T-helper 1 cell (primary cell): ENCODE data around the gene CYB561D1.
"Not testable (repeated sequence)": the region's sequence is repeated elsewhere in the genome, so short reads cannot be mapped to it uniquely, and the experiment has no call there.

Experiments
- DNase-seq, 5 donors: peaks; one replicate each; pipeline ENCODE4 v3.0.0-alpha.2; 2012 to 2020
- total RNA-seq, 4 donors: gene quantifications; one replicate each; lab custom pipeline; 2026; lab: John Stamatoyannopoulos, UW

The CYB561D1 gene, protein sequence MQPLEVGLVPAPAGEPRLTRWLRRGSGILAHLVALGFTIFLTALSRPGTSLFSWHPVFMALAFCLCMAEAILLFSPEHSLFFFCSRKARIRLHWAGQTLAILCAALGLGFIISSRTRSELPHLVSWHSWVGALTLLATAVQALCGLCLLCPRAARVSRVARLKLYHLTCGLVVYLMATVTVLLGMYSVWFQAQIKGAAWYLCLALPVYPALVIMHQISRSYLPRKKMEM
- total RNA-seq, result 16.6 to 35.9 (median 23.7) reads per million in 4 donors

DNA sequence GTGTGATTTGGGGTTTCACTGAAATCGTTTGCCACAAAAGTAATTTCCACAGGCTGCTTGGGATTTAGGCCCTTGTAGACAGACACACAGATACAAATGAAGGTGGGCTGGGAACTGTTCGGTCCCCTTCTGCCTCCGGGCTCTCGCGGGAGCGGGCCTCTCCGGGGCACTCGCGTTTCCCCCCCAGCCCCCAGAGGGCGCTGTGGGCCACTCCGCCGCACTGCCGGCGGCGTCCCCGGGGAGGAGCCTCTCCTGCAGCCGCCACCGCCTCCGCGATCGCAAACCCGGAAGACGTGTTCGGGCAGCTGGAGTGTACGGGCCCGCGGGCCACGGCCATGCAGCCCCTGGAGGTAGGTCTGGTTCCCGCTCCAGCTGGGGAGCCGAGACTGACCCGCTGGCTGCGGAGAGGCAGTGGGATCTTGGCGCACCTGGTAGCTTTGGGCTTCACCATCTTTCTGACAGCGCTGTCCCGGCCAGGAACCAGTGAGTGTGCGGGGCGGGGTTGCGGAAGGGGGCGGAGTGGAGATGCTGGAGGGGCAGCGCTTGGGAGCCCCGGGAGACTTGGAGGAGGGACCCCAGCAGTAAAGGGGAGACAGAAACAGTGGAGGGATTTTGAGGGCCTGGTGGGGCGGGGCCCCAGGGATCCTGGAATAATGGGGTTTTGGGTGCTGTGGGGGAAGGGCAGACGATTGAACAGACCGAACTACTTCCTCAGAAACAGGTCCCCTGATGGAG is at the start of gene CYB561D1:
TSS of gene CYB561D1 (plus strand) at position 290 of the 735 bp plus-strand sequence. CDS start at position 336, 46 bp downstream.
- DNase-seq, result peak; percentile 76 to 89 (median 84)

DNA sequence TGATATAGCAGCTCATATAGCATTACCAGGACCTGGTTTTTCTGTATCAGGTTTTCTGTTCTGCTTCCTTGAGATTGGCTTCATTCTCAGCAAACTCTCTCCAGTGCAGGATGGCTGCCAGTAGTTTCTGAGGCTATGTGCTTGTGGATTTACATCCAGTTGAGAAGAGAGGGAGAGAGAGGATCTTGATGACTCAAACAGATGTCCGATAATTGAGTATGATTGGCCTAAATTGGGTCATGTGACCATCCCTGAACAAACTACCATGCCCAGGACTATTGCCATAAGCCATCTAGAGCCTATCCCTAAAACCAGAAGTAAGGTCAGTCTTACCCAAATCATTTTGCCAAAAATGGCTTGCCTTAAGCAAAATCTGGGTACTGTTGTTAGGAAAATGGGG is 49.5 kb upstream of the CYB561D1 start:
- no peak for DNase-seq

DNA sequence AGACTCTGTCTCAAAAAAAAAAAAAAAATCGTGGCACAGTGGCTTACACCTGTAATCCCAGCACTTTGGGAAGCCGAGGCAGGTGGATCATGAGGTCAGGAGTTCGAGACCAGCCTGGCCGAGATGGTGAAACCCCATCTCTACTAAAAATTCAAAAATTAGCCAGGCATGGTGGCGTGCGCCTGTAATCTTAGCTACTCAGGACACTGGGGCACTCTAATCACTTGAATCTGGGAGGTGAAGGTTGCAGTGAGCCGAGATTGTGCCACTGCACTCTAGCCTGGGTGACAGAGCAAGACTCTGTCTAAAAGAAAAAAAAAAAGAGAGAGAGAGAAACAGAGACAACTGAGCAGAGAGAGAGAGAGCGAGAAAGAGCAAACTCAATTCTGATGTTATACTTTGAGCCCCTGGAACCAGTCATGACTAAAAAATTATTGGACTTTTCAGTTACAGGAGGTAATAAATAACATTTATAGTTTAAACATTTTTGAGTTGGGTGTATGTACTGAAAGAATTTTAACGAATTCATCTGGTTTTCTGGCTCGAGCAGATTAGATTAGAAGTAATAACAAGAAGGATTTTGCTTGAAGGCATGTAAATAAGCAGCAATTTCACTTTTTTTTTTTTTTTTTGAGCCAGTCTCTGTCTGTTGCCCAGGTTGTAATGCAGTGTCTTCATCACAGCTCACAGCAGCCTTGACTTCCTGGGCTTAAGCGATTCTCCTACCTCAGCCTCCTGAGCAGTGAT is 47.8 kb upstream of the CYB561D1 start:
- not testable (repeated sequence) for DNase-seq

DNA sequence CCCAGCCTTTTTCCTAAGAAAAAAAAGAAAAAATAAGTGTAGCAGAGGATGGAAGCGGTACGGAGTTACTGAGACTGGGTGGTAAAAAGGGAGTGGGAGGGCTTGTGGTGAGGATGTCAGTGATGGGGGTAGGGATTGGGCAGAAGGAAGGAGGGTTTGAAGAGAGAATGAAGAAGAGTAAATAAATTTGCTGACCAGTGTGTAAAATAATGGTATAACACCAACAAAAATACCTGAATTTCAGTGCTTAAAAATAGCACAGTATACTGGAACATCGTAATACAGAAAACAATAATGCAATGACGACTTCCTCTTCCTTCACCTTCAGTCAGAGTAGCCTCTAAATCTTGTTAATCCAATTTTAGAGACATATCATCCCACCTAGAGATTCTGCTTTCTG is 46.4 kb upstream of the CYB561D1 start:
- no peak for DNase-seq

DNA sequence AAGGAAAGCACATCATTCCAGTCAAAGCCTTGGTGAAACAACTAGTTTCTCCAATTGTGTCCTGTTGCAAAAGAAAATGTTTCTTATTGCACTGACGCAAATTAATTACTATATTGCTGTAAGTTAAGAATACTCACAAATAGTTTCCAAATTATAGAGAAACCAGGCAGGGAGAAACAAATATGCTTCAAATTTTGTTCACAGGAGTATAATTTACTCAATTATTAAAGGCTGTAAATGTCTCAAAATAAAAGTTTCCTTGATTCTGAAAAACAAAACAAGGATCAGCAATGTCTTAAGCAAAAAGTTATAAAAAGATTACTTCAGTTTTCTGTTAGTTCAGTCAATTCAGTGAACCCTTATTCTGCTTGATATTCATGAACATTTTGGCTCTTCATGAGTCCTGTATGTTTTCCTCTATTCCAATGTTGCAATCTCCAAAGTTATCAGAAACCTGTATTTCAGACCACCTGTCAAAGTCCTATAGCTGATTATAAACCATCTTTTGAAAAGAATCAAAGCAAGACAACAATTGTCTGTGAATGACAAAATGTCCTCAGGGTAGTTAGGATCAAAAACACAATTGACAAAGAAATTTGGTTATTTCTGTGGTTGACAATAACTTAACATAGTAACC is 39.3 kb upstream of the CYB561D1 start:
- DNase-seq, result no peak

DNA sequence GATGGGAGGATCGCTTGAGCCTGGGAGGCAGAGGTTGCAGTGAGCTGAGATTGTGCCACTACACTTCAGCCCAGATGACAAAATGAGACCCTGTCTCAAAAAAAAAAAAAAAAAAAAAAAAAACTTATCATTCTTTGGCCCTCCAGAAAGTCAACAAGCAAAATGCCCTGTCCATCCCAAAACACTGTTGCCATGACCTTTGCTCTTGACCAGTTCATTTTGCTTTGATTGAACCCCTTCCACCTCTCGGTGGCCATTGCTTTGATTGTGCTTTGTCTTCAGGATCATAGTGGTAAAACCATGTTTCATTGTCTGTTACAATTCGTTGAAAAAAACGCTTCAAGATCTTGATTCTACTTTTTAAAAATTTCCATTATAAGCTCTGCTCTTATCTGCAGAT is 36.1 kb upstream of the CYB561D1 start:
- no peak for DNase-seq

DNA sequence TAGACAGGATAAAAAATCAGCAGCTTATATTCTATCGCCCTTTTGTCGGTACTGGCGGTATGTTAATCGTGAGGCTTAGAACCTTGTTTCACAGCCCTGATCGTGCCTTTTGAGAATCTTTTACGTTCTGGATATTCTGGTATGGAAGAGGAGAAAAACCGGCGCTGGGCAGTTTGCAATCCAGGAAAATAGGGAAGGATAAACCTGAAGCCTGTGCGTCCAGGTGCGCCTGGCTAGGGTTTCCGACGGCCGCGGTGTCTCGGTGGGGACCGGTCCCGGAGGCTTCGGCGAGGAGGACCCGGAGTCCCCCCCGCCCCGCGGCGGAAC is 27.8 kb upstream of the CYB561D1 start:
- no peak for DNase-seq

DNA sequence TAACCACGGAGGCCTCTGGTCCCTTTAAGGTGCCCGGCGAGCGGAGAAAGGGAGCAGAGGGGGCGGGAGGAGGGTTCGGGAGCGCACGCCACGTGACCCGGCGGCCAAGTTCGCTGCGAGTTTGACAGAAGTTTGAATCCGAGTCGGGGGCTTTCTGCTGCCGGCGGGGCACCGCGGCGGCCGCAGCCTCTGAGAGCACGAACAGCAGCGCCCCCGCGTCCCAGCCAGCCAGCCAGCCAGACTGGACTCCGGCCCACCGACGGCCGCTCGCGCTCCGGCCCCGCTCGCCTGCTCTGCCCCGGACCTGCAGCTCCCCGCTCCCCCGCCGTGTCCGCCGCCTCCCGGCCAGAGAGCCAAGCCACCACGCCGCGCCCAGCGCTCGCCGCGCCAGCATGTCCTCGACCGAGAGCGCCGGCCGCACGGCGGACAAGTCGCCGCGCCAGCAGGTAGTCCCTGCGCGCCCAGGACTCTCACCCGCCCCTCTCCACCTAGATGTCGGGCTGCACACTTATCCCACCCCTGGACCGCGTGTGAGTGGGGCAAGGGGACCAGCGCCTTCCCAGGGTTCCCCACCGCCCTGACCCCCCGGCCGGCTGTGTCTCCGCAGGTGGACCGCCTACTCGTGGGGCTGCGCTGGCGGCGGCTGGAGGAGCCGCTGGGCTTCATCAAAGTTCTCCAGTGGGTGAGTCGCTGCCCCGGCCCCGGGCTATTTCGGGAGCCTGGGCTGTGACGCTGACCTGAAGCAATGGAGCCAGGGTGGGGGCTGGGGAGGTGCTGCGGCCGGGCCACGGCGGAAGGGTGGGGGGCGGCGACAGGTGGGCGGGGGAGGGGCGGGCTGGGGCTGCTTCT is 27.2 kb upstream of the CYB561D1 start, which contains the start of gene SYPL2:
TSS of gene SYPL2 (plus strand) at position 95 of the 849 bp plus-strand sequence. CDS start at position 393, 298 bp downstream.
- DNase-seq, result no peak

DNA sequence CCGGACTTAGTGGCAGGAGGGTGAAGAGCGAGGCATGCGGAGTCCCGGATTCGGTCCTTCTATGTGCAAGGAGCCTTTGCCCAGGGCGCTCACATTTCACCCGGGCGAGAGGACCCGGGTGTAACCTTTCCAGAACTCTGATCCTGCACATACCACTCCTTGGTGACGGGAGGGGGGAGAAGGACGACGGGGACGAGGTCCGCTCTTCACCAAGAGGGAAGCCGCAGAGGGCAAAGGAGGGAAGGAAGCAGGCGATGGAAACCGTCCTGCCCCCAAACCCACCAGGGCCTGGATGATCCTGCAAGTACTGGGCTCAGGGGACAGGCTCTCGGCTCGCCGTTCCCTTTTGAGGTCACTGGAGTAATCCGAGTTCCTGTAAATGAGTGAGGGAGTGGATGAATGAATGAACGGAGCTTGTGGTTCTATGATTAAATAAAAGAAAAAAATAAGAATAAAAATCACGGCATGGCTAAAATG is 26.6 kb upstream of the CYB561D1 start:
- no peak for DNase-seq

DNA sequence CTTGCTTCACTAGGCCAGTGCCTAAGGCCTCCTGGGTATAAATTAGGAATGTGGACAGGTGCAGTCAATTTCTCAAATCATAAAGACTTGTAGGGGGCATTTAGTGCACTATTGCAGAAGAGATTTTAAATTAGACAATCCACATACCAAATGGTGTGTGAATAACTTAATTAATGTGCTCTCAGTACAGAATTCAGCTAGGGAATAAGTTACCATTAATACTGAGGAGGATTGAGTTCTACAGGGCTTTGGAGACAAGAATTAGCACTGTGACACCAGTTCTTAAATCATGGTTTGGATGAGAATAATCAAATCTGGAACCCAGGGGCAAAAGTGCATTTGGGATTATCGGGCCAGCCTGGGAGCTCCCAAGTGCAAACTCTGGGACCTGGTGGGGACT is 25.8 kb upstream of the CYB561D1 start:
- DNase-seq, result no peak

DNA sequence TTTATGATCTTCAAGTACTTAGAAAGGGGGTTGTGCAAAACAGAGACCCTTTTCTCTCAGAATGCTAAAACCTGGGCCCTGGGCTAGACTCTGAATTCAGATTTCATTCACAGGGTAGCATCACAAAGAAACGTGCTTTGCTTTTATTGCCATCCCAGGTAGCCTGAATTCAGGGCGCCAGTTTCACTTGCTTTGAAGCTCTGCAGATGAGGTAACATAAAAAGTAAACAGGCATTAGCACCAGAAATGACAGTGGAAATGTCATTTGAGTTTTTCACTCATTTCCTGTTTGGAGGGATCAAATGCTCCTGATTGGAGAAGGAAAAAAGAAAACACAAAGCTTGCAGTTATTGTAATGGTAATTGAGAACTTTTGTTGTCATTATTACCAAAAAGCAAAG is 25.0 kb upstream of the CYB561D1 start:
- DNase-seq, result no peak

DNA sequence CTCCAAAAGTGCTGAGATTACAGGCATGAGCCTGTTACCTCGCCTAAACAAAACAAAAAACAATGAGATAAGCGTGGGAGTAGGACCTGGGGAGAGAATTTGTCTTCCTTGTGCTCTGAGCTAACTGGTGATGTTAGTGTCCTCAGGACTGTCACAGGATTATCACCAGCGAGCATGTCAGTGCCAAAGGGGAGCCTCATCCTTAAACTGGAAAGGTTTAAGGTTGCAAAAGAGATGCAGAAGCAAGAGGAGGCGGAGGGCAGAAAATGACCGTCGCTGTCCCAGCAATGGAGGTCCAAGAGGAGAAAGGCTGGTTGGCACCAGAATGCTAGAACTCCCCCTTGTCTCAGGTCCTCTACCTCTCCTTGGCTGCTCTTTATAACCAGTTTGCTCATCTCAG is 23.6 kb upstream of the CYB561D1 start:
- DNase-seq, result no peak

DNA sequence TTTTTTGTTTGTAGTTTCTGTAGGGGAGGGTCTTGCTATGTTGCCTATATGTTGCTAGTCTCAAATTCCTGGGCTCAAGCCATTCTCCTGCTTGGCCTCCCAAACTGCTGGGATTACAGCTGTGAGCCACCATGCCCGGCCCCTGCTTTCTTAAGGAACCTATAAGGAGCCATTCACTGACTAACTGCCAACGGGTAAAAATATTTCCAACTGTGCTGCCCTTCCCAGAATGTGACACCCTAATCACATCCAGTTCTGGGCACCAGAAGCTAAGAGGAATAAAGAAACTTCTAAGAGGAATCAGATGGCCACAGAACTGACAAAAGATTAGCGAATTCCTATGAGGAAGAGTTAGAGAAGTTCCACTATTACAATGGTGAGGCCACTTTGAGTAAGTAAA is 21.1 kb upstream of the CYB561D1 start:
- DNase-seq, result no peak

DNA sequence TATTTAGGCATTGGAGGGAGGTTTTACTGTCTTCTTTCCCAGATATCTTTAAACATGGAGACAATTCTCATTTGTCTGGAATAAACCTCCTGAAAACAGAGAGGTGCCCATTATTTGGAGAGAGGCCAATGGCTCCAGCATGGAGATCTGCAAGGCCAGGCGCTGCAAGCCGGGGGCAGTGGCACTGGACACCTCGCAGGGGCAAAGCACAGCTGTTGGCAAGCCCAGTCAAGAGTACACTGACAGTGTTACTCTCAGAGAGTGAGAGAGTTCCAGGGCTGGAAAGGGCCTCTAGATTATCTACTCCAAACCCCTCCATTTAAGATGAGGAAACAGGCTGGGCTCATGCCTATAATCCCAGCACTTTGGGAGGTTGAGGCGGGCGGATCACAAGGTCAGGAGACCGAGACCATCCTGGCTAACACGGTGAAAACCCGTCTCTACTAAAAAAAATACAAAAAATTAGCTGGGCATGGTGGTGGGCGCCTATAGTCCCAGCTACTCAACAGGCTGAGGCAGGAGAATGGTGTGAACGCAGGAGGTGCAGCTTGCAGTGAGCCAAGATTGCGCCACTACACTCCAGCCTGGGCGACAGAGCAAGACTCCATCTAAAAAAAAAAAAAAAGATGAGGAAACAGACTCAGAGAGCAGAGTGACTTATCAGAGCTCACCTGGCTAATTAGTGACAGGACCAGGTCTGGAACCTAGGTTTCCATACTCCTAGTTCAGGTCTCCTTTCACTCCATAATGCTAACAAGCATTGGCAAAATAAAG is 20.4 kb upstream of the CYB561D1 start:
- DNase-seq, result not testable (repeated sequence)

DNA sequence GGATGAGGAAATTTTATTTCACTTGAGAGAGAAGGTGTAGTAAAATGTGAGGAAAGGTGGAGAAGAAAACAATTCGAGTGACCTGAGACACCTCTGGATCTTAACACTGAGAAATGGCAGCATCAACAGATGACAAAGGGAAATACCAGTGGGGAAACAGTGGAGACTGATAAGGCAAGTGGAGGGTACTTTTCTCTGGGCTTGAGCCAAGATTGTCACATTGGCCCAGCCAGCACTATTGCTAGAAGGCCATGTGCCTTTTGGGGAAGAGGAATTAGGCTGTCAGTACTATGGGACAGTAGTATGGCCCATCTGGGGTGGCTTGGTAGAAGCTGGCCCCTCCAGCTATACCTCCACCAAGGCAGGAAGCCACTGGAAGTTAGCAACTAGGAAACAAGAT is 19.2 kb upstream of the CYB561D1 start:
- DNase-seq, result no peak

DNA sequence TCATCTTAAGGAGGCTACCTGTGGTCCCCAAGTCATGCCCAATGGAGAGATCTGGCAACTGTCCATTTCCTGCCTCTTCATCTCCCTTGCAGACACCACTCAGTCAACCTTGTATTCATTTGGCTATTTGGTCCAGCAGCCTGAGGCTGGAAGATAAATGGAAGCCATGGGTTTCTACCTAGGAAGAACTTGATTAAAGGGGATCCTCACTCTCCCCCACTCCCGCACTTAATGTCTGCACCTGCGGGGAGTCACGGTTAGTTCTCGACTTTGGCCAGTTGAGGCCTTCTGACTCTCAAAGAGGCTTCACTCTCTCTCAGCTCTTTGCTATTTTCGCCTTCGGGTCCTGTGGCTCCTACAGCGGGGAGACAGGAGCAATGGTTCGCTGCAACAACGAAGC is 18.6 kb upstream of the CYB561D1 start:
- no peak for DNase-seq

DNA sequence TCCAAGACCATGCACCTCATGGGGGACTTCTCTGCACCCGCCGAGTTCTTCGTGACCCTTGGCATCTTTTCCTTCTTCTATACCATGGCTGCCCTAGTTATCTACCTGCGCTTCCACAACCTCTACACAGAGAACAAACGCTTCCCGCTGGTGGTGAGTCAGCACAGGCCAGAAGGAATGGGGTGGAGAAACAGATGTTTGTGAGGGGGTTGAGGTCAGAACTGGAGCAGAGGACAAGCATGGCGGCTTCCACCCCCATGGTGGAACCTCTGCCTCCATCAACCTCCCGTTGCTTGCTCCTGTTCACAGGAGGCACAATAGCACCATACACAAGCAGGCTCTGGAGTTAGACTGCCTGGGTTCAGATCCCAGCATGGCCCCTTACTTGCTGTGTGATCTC is 17.1 kb upstream of the CYB561D1 start:
- DNase-seq, result no peak

DNA sequence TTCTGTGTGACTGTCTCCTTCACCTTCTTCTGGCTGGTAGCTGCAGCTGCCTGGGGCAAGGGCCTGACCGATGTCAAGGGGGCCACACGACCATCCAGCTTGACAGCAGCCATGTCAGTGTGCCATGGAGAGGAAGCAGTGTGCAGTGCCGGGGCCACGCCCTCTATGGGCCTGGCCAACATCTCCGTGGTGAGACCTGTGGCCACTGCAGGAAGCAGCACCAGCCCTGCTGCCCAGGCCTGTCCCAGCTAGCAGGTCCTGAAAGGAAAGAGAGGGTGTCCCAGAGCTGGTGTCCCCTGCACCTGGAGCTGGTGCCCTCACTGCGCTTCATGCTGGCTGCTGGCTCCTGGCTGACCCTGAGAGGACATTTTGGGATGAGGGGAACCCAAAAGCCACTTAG is 16.1 kb upstream of the CYB561D1 start:
- no peak for DNase-seq

DNA sequence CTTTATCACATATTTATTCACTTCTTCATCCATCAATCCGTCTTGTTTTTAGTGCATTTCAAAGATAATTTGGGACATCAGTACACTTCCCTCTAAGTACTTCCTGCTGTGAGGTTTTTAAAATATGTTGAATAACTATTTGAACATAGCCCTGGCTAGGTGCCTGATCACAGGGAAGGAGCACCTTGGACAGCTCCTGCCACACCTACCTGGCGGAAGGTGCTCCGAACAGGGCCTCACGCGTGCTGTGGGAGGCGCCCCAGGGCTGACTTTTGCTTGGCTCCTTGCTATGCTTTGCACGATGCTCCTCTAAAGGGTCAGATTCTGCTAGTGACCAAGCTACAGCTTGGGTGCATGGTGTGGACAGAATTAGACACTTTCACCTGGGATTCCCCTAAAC is 15.1 kb upstream of the CYB561D1 start:
- peak in 1 of 5 donors; percentile 36 for DNase-seq

DNA sequence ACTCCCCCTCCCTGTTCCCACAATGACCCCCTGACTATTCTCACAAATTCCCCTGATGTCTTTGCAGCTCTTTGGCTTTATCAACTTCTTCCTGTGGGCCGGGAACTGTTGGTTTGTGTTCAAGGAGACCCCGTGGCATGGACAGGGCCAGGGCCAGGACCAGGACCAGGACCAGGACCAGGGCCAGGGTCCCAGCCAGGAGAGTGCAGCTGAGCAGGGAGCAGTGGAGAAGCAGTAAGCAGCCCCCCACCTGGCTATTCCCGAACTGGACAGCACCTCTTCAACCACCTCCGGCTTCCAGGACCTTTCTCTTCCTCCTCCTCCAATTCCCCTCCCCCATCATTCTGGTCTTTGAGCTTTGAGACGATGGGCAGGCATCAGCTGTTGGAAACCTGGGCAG is 14.6 kb upstream of the CYB561D1 start:
- no peak for DNase-seq

DNA sequence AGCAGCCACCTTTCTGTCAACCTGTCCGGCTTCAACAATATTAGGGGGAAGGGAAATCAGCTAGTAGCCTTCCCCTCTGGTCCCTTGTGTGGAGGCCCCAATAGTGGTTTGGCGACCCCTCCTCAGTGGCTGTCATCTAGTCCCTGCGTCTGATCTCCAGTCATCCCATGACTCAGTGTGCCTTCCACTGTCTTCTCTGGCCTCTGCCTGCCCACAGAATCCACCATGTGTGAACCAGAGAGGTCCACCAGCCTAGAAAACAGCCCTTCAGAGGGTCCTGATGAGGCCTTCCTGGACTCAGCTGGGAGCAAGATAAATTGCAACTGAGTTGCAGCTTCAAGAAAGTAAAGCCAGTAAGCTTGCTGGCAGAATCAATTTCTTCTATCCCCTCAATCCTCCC is 14.0 kb upstream of the CYB561D1 start:
- DNase-seq, result no peak
